ENCODE data around the gene FILIP1L.

Gene FILIP1L

GRCh38 chr3:99885085-99885484 is 229.2 kb downstream of the FILIP1L start:
- H3K9me3 ChIP-seq (ENCODE audit: severe bottlenecking) = no peaks in the 10 kb centered on the region
- no peak overlapping the region for H3K27ac ChIP-seq
- TF ChIP-seq, protein P1, sequence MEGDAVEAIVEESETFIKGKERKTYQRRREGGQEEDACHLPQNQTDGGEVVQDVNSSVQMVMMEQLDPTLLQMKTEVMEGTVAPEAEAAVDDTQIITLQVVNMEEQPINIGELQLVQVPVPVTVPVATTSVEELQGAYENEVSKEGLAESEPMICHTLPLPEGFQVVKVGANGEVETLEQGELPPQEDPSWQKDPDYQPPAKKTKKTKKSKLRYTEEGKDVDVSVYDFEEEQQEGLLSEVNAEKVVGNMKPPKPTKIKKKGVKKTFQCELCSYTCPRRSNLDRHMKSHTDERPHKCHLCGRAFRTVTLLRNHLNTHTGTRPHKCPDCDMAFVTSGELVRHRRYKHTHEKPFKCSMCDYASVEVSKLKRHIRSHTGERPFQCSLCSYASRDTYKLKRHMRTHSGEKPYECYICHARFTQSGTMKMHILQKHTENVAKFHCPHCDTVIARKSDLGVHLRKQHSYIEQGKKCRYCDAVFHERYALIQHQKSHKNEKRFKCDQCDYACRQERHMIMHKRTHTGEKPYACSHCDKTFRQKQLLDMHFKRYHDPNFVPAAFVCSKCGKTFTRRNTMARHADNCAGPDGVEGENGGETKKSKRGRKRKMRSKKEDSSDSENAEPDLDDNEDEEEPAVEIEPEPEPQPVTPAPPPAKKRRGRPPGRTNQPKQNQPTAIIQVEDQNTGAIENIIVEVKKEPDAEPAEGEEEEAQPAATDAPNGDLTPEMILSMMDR (IDR thresholded peaks at IDR 0.05; ENCODE audit: low read depth, low read length) = no peak
- no peak overlapping the region for H3K4me3 ChIP-seq (ENCODE audit: low read depth, low read length)
- H3K36me3 ChIP-seq = no peaks in the 10 kb centered on the region; the same call in 1 of the 2 replicates
- no peaks in the 10 kb centered on the region for H3K27me3 ChIP-seq (ENCODE audit: insufficient read depth, low read depth, severe bottlenecking)
- DNase-seq = no peak

GRCh38 chr3:99884484-99884883 is 229.8 kb downstream of the FILIP1L start:
- DNase-seq = no peak
- TF ChIP-seq, protein P1 (IDR thresholded peaks at IDR 0.05; ENCODE audit: low read depth, low read length) = no peak
- Histone ChIP-seq H3K27me3 (ENCODE audit: insufficient read depth, low read depth, severe bottlenecking) (no peaks in the 10 kb centered on the region), H3K4me3 (ENCODE audit: low read depth, low read length) (no peak overlapping the region), H3K9me3 (ENCODE audit: severe bottlenecking) (no peaks in the 10 kb centered on the region), H3K27ac (no peak overlapping the region), H3K36me3 (no peaks in the 10 kb centered on the region; the same call in 1 of the 2 replicates)

DNA sequence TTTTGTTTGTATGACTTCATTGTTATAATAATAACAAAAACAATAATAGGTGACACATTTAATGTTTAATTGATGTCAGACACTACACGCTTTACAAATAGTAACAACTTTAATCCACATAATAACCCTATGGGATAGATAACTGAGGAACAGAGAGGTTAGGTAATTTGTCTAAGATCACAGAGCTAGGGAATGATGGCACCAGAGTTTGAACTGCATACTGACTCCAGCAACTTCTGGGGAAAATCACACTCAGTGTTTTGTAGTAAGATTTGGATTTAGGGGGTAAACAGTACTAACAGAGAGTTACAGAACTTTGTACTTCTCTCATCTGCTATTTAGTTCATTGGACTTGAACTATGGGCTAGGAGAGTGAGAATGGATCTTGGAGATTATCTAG is 230.6 kb downstream of the FILIP1L start:
- H3K9me3 ChIP-seq (ENCODE audit: severe bottlenecking) = no peaks in the 10 kb centered on the region
- H3K36me3 ChIP-seq = no peaks in the 10 kb centered on the region; the same call in 1 of the 2 replicates
- TF ChIP-seq, protein P1 (IDR thresholded peaks at IDR 0.05; ENCODE audit: low read depth, low read length) = no peak
- H3K27ac ChIP-seq = no peak overlapping the region
- no peak for DNase-seq
- H3K4me3 ChIP-seq (ENCODE audit: low read depth, low read length) = no peak overlapping the region
- no peaks in the 10 kb centered on the region for H3K27me3 ChIP-seq (ENCODE audit: insufficient read depth, low read depth, severe bottlenecking)

GRCh38 chr3:99883138-99883461 is 231.2 kb downstream of the FILIP1L start:
- Histone ChIP-seq H3K9me3 (ENCODE audit: severe bottlenecking) (no peaks in the 10 kb centered on the region), H3K27me3 (ENCODE audit: insufficient read depth, low read depth, severe bottlenecking) (no peaks in the 10 kb centered on the region), H3K27ac (no peak overlapping the region), H3K4me3 (ENCODE audit: low read depth, low read length) (no peak overlapping the region), H3K36me3 (no peaks in the 10 kb centered on the region; the same call in 1 of the 2 replicates)
- TF ChIP-seq, protein P1 (IDR thresholded peaks at IDR 0.05; ENCODE audit: low read depth, low read length) = no peak
- DNase-seq = no peak

- Histone ChIP-seq H3K4me3 (ENCODE audit: low read depth, low read length) (no peak overlapping the region), H3K36me3 (no peaks in the 10 kb centered on the region; the same call in 1 of the 2 replicates), H3K27ac (no peak overlapping the region), H3K27me3 (ENCODE audit: insufficient read depth, low read depth, severe bottlenecking) (no peaks in the 10 kb centered on the region), H3K9me3 (ENCODE audit: severe bottlenecking) (no peaks in the 10 kb centered on the region)
- no peak for DNase-seq
- TF ChIP-seq, protein P1 (IDR thresholded peaks at IDR 0.05; ENCODE audit: low read depth, low read length) = no peak
These were observed 231.7 kb downstream of the FILIP1L start for GRCh38 chr3:99882436-99883137.

DNA sequence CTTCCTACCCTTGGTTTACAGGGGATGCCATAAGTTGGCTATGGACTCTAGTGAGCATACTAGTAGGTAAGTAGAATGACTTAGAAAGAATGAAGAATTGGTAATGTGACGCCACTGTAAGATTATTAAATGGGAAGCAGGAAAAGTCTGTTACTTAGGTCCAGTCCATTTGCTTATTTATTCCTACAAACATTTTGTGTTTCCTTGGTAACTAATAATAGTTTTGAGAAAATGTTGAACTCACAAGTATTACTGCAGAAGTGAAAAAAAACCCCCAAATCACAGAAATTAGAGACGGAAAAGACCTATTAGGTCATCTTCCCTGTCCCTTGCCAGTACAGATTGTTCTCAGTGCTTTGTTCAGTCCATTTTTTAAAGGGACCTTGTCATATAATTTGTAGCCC is 233.2 kb downstream of the FILIP1L start:
- H3K27ac ChIP-seq = no peak overlapping the region
- H3K9me3 ChIP-seq (ENCODE audit: severe bottlenecking) = no peaks in the 10 kb centered on the region
- no peaks in the 10 kb centered on the region; the same call in 1 of the 2 replicates for H3K36me3 ChIP-seq
- H3K4me3 ChIP-seq (ENCODE audit: low read depth, low read length) = no peak overlapping the region
- no peak for DNase-seq
- no peaks in the 10 kb centered on the region for H3K27me3 ChIP-seq (ENCODE audit: insufficient read depth, low read depth, severe bottlenecking)
- TF ChIP-seq, protein P1 (IDR thresholded peaks at IDR 0.05; ENCODE audit: low read depth, low read length) = no peak
